Measurements from ENCODE around the gene TSNAX.

GRCh38 chr1:231487019-231487418 lies 41.5 kb upstream of the TSNAX start:
- TF ChIP-seq CHD2 (IDR thresholded peaks at IDR 0.05; ENCODE audit: low read depth, low read length) (no peak), EP300 (IDR thresholded peaks at IDR 0.05; ENCODE audit: low read length) (no peak), GATAD2B (IDR thresholded peaks at IDR 0.05; ENCODE audit: borderline replicate concordance) (no peak)
- TF ChIP-seq, protein P1, sequence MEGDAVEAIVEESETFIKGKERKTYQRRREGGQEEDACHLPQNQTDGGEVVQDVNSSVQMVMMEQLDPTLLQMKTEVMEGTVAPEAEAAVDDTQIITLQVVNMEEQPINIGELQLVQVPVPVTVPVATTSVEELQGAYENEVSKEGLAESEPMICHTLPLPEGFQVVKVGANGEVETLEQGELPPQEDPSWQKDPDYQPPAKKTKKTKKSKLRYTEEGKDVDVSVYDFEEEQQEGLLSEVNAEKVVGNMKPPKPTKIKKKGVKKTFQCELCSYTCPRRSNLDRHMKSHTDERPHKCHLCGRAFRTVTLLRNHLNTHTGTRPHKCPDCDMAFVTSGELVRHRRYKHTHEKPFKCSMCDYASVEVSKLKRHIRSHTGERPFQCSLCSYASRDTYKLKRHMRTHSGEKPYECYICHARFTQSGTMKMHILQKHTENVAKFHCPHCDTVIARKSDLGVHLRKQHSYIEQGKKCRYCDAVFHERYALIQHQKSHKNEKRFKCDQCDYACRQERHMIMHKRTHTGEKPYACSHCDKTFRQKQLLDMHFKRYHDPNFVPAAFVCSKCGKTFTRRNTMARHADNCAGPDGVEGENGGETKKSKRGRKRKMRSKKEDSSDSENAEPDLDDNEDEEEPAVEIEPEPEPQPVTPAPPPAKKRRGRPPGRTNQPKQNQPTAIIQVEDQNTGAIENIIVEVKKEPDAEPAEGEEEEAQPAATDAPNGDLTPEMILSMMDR (IDR thresholded peaks at IDR 0.05 in 2 of 3, conservative IDR thresholded peaks at IDR 0.05 in 1 of 3; ENCODE audit: insufficient read depth in 2 of 3, low read depth in 1 of 3, low read length in 3 of 3): no peak
